ENCODE measurements around the gene SEC22A.
A peak's percentile ranks its signal among the peaks of the same experiment; 100 is the strongest.

The SEC22A gene, protein sequence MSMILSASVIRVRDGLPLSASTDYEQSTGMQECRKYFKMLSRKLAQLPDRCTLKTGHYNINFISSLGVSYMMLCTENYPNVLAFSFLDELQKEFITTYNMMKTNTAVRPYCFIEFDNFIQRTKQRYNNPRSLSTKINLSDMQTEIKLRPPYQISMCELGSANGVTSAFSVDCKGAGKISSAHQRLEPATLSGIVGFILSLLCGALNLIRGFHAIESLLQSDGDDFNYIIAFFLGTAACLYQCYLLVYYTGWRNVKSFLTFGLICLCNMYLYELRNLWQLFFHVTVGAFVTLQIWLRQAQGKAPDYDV
- total RNA-seq, result 13.3 to 21.8 (median 18.6) reads per million in 3 experiments

DNA sequence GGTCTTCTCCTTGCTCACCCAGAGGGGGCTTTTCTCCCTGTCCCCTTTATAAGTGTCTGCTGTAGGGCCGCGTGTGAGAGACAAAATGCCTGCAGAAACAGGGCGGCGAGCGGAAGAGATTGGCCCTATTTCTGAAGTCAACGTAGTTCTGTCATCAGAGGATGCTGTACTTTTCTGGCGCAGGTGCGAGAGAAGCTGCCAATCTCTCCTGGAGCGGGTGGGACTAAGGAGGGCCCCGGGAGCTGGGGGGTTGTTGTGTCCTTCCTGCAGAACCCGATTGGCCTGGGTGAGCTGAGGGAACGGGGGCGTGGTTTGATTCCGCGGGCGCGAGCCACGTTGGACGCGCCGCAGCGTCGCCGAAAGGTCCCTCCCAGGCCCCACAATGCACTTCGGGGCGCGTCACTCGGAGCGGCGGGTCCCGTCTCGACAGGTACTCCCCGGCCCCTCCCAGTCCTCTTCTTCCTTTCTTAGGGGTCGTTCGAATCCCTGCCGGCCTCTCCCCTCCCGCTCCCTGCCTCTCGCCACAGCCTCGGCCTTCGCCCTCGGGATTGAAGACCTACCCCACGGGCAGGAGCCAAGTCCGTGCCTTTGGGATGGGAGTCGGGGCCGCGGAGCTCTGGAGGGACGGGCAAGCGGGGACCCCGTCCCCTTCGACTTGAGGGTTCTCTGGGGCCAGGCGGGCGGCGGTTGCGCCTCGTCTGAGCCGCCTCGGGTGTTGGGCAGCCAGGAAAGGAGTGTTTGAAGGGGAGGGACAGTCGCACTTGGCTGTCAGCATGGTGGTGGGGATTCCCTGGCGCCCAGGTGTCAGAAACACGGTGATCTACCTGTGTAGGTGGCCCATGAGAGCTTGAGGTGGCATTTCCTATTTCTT, at the start of gene SEC22A:
Gene SEC22A (plus strand): TSS at position 387 of the 871 bp plus-strand sequence. CDS start 7,275 bp downstream, outside the sequence.
- DNase-seq, result peak; percentile 98

DNA sequence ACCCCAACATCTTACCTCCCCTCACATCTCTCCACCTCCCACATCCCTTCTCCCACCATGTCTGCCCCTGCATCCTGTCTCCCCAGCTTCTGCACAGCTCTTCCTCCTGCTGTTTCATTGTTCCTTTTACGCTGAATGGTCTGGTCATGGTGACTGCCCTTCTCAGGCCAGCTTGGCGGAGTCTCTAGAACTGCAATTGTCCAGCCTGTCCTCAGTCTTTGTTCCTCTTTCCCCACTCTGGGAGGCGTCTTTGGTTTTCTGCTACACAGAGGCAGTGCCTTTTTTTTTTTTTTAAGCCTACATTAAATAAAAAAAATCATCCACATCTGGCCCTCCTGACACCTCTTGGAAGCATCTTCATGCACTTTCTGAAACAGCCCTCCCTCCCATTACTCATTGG, 49.1 kb upstream of the SEC22A start:
- DNase-seq, result no peak

DNA sequence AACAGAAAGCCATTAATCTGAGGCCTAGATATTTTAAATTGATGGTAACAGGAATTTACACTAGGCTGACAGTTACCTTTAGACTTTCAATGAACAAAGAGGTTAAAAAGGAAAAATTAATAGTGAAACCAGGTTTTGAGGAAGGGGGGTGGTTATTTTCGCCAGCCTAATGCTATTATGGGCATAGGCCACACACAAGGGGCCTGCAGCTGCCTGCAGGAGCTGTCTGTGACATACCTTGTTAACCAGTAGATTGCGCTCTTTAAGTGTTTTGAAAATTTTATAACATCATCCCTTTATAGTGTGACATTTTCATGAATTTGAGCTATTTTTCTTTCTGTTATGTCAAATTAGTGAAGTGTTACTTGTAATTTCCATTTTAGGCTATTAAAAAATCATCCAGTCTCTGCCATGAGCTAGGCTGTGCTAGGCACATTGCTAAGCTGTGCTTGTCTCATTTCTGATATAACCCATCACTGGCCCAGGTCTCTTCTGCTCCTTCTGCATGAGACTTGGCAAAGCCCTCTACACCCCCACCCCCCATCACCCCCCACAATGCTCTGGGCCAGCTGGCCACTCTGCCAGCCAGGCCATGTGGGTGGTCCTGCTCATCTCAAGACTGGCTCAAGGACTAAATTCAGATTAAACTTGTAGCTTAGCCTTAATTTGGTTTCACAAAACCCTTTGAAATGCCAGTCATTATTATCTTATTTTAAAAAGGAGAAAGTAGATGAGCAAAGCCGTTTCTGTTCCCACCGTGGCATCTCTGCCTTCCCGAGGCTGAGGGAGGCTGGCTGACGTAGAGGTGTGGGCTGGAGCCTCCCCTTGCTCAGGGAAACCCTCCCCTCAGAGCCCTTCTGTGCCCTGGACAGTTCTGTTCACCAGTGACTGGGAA, 48.4 kb upstream of the SEC22A start:
- no peak for DNase-seq

DNA sequence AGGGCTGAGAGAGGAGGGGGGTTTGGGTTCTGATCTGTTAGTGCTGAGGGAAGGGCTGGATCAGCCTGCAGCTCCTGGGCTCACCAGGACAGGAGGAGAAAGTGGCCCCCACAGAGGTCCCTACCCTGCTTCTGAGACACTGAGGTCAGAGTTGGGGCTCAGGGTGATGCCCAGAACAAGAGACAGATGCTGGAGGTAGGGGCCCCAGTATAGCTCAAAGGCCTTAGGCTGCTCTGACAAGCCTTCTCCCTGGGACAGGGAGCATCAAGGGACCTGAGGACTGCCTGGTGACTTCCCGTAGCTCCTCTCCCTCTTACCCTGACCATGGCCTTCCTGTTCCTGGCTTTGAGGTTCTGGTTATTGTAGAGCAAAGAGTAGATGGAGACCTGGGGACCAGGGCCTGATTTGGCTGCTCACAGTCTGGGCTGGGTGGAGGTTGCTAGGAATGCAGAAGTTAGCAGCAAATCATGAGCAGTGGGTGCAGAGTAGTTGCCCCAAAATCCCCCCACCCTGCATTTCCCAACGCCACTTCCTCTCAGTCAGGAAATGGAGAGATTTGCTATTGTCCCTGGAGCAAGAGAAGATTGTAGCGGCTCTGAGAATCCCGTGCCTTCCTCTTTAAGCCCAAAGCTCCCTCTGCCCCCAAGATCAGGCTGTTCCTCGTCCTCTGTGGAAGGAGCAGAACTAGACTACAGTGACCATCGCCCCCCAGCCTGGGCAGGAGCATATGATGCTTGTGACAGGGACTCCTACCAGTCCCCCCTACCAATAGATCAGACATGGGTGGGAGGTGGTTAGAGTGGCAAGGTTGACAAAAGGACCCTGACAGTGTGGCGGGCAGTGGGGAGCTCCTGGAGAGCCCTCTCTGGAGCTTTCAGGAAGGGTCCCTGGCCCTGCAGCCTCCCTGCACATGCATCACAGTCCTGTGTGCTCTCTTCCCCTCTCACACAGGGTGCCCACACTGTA, 47.4 kb upstream of the SEC22A start:
- DNase-seq, result no peak

DNA sequence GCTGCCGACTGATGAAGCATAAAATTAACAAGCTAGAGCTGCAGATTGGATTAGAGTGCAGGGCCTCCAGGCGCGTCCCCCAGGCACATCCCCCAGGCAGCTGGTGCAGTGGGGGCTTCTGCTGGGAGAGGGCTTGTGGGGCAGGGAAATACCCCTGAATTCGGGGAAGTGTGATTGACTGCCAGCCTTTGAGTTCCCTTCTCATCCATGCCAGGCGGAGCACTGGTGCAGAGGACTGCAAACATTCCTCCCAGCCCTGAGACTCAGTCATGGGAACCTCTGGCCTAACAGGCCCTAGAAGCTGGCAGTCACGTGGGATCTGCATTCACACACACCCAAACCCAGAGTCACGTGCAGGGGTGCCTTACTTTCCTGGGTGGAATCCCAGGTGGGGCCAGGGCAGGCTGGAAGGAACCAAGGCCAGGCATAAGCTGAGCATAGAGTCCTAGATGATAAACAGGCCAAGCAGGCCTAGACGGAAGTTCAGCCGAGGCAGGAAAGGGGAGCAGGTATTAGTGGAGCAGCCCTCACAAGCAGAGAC, 46.2 kb upstream of the SEC22A start:
- DNase-seq, result no peak

DNA sequence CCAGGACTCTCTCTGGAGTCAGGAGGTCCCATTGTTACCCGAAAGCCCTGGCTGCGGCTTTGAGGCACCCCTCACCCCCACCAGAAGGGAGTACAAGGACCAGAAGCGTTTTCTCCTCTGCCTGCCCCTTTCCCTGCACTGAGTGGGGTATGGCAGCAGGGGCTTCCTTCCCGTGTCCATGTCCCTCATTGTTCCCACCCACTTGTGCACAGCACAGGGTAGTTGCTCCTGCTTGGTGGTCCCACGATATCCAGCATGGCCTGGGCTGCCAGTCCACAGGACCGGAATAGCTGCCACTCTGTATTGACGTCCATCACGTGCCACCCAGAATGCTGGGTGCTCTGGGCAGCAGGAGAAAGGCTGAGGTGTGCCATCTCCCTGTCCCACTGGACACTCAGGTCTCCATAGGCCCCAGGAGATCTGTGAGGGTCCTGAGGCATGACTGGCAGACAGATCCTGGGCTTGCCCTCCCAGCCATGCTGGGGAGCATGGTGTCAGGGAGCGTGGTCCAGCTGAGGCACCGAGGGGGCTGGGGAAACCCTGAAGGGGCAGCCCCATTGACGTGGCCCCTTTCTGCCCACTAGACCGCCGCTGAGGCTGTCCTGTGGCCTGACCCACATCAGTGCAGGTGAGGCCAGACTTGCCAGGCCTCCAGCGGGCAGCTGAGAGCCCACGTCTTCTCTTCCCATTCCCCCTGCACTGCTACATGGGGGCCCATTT, 45.3 kb upstream of the SEC22A start:
- no peak for DNase-seq

DNA sequence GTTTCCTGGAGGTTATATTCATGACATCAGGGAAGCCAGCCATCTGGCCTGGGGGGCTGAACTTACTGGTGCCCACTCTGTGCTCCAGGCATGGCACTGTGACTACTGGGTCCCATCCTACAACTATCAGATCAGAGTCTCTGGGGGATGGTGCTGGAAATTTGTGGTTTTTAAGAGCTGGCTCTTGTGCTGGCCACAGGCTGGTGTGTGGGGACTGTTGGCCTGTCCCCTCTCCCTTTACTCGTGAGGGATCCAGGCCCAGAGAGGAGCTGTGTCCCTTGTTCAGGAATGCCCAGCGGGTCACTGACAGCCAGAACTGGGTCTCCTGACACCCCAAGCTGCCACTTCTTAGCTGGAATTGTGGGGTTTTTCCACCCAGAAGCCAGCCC, 44.5 kb upstream of the SEC22A start:
- no peak for DNase-seq

DNA sequence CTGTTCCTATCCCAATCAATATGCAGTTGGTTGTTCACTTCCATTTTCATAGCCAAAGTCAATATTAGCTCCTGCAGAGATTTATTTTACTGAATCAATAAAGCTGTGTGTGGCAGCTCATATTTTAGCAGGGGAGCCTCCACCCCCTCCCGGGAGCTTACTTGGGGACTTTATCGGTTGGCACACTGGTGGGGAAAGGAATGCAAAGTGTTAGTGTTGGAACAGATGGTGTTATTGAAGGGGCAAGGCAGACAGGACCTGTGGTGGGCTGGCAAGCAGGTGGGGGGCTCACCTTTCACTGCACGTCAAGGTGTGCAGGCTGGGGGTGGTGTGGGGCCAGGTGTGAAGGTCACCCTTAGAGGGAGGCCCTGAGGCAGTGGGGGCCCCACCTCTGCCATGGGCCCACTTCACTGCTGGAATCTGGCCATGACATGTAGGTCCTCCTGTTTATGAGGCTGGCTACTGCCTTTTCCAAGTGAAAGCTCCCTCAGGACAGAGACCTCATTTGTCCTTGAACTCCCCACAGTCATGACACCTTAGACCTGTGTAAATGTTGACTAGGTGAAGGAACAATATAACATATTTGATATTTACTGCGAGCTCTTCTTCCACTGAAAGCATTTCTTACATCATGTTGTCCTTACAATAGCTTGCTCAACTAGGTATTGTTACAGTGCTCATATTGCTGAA, 44.0 kb upstream of the SEC22A start:
- no peak for DNase-seq

DNA sequence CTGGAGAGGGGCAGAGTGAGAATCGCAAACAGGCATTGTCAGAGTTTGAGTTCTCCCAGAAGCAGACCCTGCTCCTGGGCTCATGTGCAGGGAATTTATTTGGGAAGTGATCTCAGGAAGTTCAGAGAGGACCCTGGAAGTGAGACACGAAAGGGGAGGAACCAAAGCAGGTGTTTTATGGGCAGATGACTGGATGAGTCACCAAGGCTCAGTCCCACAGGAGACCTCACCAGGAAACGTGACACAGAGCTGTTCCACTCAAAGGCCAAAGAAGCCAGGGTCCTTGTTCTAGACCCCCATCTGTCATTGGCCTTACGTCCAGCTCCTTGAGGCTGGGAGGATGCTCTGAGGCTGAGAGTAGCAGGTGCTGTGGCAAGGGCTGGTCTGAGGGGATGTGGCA, 43.4 kb upstream of the SEC22A start:
- no peak for DNase-seq

DNA sequence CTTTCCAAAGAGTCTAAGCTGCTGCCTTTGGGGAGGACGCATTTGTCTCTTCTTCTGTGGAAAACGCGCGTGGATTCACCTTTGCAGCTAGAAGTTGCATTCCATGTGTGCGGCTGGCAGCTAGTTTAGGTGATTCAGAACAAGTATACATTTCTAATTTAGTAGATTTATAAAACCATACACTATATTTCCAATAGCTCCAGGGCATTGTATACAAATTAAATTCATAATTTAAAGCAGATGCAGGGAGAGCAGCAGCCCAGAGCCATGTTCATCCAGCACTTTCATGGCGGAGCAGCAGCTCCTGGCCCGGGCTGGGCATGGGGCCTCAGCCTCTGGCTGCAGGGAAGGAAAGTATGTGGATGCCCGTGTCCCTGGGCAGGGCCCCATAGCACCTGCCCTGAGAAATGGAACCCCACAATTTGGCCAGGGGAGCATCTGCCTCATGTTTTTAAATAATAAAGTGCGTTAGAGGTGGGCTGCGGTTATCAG, 42.8 kb upstream of the SEC22A start:
- DNase-seq, result no peak

DNA sequence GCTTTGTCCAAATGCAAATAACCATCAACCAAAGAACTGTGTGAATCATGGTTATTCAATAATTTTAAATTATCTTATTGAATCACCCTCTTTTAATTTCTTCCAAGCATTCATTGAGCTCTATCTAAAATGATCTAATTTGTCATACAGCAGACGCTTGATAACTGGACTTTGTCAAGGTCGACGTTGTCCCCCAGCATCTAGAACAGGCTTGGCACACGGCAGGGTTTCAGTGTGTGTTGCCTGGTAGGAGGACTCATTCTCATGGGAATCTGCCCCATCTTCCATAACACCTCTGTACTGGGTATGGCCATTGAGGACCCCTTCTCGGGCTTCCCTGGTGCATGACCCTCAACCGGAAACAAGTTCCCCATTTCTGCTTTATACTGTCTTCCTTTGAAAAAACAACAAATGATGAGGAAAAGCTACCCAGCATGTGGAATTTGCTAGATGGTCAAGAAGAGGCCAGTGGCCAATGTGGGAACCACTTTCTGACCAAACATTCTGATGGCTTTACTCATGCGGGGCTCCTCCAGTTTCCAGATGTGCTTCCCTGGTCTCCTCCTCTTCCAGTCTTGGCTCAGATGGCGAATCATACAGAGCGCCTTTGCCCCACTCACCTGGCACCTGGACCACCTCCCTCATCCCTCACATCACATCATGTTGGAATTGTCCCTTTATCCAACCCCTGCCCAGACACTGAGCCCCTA, 41.7 kb upstream of the SEC22A start:
- no peak for DNase-seq

DNA sequence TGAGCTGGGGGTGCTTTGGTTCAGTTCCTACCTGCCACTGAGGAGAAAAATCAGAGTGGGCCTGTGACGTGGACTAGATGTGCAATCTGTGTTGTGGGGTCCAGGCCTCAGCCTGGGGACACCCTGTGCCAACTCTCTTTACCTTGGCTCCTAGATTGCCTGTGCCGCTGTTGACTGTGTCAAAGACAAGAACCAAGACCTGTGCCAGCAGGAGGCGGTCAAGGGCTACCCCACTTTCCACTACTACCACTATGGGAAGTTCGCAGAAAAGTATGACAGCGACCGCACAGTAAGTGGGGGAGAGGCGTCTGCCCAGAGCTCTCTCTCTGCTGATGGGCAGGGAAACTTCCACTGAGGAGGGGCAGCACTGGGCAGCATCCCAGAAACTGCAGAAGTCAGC, 40.6 kb upstream of the SEC22A start:
- no peak for DNase-seq

DNA sequence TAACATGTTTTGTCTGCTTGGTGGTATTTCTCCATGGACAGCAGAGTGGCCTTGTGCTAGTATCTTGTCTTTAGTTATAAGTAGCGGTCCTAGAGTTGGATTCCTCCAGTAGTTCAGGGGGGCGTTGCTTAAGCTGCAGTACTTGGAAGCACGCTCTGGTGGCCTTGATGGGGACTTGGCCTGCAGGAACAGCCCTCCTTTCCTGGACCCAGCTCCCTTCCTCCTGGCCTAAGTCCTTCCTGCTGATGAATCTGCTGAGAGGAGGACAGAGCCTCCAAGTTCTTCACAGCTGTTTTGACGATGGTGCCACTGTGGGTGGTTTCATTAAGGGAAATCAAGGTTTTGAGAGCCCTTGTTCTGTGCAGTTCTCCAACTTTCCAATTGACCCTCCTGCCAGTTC, 38.6 kb upstream of the SEC22A start:
- no peak for DNase-seq

DNA sequence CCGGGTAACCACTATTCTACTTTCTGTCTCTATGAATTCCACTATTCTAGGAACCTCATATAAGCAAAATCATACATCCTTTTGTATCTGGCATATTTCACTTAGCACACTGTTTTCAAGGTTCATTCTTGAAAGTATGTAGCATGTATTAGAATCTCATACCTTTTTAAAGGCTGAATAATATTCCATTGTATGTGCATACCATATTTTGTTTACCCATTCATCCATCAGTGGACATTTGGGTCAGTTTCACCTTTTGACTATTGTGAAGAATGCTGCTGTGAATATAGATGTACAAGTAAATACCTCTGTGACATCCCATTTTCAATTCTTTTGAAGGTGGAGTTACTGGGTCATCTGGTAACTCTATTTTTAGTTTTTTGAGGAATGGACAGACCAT, 36.6 kb upstream of the SEC22A start:
- DNase-seq, result no peak

DNA sequence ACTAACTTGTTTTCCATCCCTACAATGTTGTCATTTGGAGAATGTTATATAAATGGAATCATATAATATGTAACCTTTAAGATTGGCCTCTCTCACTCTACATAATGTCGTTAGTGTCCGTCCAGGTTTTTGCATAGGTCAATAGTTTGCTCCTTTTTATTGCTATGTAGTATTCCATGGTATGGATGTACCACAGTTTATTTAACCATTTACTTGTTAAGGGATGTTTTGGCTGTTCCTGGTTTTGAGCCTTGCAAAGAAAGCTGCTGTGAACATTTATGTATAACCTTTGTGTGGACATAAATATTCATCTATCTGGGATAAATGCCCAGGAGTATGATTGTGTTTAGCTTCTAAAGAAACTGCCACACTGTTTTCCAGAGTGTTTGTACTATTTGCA, 34.1 kb upstream of the SEC22A start:
- DNase-seq, result no peak

DNA sequence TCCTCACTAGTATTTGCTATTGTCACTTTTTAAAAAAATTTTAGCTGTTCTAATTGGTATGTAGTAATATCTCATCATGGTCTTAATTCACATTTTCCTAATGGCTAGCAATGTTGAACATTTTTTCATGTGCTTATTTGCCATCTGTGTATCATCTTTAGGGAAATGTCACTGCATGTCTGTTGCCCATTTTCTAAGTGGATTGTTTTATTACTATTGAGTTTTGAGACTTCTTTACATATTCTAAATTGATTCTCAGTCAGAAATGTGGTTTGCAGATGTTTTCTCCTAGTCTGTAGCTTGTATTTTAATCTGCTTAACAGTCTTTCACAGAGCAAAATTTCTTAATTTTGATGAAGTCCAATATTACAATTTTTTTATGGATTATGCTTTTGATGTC, 33.6 kb upstream of the SEC22A start:
- no peak for DNase-seq

DNA sequence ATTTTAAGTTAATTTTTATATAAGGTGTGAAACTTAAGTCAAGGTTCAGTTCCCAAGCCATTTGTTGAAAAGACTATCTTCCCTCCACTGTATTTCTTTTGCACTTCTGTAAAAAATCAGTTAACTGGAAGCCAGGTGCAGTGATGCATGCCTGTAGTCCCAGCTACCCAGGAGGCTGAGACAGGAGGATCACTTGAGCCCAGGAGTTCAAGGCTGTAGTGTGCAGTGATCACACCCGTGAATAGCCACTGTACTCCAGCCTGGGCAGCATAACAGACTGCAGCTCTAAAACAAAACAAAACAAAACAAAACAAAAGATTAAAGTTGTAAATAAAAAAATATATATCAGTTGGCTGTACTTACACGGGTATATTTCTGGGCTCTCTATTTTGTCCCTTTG, 33.1 kb upstream of the SEC22A start:
- DNase-seq, result no peak

DNA sequence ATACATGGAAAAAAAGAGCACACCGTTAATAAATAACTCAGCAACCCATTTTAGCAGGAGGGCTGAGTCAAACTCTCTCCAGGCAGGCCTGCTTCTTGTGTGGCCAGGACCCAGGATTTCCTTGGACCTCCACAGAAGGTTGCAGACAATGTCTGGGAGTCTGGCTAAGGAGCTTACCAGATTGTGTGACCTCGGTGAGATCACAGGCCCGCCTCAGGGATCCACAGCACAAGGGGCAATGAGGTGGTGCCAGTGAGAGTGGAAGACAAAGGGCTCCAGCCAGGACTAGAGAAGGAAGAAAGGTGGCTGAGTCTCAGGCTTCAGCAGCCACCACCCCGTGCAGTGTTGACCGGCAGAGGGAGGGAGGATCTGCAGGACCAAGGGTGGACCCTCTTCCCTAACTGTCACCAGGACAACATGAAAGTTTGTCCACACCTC, 32.2 kb upstream of the SEC22A start:
- no peak for DNase-seq

DNA sequence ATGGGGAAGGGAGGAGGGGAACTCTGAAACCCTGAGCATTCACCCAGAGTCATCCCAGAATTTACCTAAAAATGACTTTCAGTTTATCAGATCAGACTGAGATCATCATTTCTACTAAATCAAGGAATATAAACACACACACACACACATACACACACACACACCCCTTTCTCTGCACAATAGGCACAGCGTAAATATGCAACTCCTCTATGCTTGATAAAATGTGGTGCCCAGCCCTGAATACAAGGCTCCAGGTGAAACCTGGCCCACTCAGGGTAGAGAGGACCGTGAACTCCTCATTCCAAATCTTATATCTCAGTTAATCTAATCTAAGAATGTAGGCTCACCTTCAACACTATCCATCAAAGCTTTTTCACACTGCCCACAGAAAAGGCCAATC, 31.8 kb upstream of the SEC22A start:
- no peak for DNase-seq
